ENCODE data around the gene PLA1A.

Gene PLA1A

DNA sequence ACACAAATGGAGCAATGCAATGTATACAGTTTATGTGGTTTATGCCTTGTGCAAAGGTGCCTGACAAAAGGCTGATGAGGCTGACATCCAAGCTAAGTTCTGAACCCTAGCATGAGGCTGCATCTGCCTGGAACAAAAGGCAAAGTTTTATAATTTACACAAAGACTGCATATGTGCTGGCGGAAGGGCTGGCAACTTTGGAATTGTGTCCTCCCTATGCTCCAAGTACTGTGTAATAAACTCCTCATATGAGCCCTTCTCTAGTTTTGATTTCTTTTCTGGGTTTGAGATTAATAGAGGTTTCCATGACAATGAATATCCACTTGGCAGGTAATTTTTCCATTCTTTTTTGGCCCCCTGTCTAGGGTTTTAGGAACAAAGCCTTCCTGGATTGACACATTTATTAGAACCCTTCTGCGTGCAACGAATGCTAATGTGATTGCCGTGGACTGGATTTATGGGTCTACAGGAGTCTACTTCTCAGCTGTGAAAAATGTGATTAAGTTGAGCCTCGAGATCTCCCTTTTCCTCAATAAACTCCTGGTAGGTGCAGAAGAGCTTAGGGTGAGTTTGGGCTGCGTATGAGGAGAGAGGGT is 10.8 kb downstream of the PLA1A start:
- Histone ChIP-seq H3K36me3 (ENCODE audit: control insufficient read depth, insufficient read depth, low read length) (no peaks in the 10 kb centered on the region), H3K27ac (ENCODE audit: low read depth, low read length, severe bottlenecking) (no peak overlapping the region), H3K4me1 (ENCODE audit: control insufficient read depth, insufficient read depth, low read length, poor library complexity, severe bottlenecking) (no peaks in the 10 kb centered on the region), H3K4me3 (ENCODE audit: extremely low read depth, insufficient read depth, low read length, poor library complexity, severe bottlenecking) (no peak overlapping the region), H3K9me3 (ENCODE audit: control insufficient read depth, low read length) (no peaks in the 10 kb centered on the region)
- 90 to 100% methylated on average over 2 to 4 of the region's 6 CpGs for WGBS, 2 experiments (ENCODE audit: insufficient coverage in 2 of 2)

DNA sequence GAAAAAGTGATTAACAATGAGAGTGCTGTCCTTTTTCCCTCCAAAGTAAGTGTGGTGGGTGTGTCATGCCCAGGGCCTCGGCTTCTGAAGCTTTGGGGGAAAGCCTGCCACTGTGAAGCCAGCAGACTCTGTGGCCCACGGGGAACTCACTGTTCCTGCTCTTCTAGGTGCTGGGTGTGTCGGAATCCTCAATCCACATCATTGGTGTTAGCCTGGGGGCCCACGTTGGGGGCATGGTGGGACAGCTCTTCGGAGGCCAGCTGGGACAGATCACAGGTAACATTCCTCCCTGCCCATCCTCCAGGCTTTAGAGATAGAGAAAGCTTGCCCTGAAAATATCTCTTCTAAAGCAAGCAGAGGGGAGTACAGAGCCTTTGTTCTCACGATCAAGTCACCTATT is 11.6 kb downstream of the PLA1A start:
- WGBS, 2 experiments (ENCODE audit: insufficient coverage in 2 of 2): 71 to 78% methylated on average over 4 to 5 of the region's 6 CpGs
- H3K27ac ChIP-seq (ENCODE audit: low read depth, low read length, severe bottlenecking): no peak overlapping the region
- no peaks in the 10 kb centered on the region for H3K36me3 ChIP-seq (ENCODE audit: control insufficient read depth, insufficient read depth, low read length)
- H3K4me3 ChIP-seq (ENCODE audit: extremely low read depth, insufficient read depth, low read length, poor library complexity, severe bottlenecking): no peak overlapping the region
- no peaks in the 10 kb centered on the region for H3K9me3 ChIP-seq (ENCODE audit: control insufficient read depth, low read length)
- no peaks in the 10 kb centered on the region for H3K4me1 ChIP-seq (ENCODE audit: control insufficient read depth, insufficient read depth, low read length, poor library complexity, severe bottlenecking)

DNA sequence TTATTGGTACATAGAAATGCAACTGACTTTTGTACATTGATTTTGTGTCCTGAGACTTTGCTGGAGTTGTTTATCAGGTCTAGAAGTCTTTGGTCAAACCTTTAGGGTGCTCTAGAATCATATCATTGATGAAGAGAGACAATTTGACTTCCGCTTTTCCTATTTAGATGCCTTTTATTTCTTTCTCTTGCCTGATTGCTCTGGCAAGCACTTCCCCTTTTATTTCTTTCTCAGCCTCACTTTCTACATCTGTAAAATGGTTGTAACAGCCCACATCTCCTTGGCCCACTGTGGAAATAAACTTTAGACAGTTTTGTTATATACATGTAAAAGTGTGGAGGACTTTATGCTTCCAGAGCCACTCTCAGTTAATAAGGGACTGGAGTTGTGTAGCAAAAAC is 14.0 kb downstream of the PLA1A start:
- WGBS, 2 experiments (ENCODE audit: insufficient coverage in 2 of 2): 86% methylated on average over 1 of the region's 1 CpG; no CpG with 5 or more reads in 1 of the 2 experiments
- Histone ChIP-seq H3K27ac (ENCODE audit: low read depth, low read length, severe bottlenecking) (no peak overlapping the region), H3K4me3 (ENCODE audit: extremely low read depth, insufficient read depth, low read length, poor library complexity, severe bottlenecking) (no peak overlapping the region), H3K4me1 (ENCODE audit: control insufficient read depth, insufficient read depth, low read length, poor library complexity, severe bottlenecking) (no peaks in the 10 kb centered on the region), H3K36me3 (ENCODE audit: control insufficient read depth, insufficient read depth, low read length) (no peaks in the 10 kb centered on the region), H3K9me3 (ENCODE audit: control insufficient read depth, low read length) (no peaks in the 10 kb centered on the region)

DNA sequence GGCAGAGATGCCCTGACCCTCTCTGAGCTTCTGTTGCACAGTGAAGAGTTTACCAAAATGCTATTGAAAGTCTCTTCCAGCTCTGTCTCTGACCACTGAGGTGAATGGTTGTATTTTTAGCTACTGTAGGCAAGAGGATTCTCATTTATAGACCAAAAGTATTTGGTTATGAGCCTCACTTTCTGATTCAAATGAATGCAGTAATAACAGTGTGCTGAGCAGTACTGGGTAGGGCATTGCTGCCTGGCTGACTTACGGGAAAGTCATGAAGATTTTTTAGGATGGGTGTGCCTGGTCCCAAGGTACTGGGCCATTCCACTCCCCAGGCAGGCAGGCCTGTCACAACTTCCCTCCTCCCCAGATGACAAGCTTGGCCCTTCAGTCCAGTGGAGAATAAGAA is 15.5 kb downstream of the PLA1A start:
- 100% methylated on average over 1 of the region's 1 CpG; no CpG with 5 or more reads in 1 of the 2 experiments for WGBS, 2 experiments (ENCODE audit: insufficient coverage in 2 of 2)
- no peaks in the 10 kb centered on the region for H3K36me3 ChIP-seq (ENCODE audit: control insufficient read depth, insufficient read depth, low read length)
- H3K4me1 ChIP-seq (ENCODE audit: control insufficient read depth, insufficient read depth, low read length, poor library complexity, severe bottlenecking): no peaks in the 10 kb centered on the region
- H3K27ac ChIP-seq (ENCODE audit: low read depth, low read length, severe bottlenecking): no peak overlapping the region
- no peaks in the 10 kb centered on the region for H3K9me3 ChIP-seq (ENCODE audit: control insufficient read depth, low read length)
- no peak overlapping the region for H3K4me3 ChIP-seq (ENCODE audit: extremely low read depth, insufficient read depth, low read length, poor library complexity, severe bottlenecking)

DNA sequence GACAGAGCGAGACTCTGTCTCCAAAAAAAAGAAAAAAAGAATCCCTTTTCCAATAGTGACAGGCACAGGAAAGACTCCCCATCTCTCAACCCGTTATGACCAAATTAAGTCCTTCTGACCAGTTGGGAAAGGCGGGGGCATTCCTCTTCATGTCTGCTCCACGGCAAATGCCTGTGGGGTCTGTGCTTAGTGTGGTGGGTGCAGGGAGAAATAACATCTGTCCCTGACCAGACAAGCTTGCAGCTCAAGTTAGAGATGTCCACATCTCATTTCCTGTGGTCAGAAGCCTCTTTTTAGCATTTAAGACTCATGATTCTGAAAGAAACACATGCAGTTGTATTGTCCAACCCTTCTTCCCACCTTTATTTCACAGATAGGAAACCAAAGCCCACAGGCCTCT is 16.2 kb downstream of the PLA1A start:
- Histone ChIP-seq H3K27ac (ENCODE audit: low read depth, low read length, severe bottlenecking) (no peak overlapping the region), H3K4me1 (ENCODE audit: control insufficient read depth, insufficient read depth, low read length, poor library complexity, severe bottlenecking) (no peaks in the 10 kb centered on the region)
- 93% methylated on average over 3 of the region's 4 CpGs; no CpG with 5 or more reads in 1 of the 2 experiments for WGBS, 2 experiments (ENCODE audit: insufficient coverage in 2 of 2)

DNA sequence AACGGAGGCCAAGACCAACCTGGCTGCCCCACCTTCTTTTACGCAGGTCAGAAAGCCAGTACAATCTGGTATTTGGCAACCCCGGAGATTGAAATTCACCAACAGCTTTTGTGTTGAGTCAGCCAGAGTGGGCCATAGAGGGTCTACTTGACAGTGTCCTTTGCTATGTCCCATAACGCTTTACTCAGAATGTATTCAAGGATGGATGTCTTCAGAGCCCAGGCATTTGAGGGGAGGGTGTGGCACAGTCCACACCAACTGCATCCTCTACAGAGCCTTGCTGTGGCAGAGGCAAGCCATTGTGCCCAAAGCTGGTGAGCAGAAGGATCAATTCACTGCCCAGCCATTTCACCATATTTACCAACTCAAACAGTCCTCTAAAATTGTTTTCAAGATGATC is 18.4 kb downstream of the PLA1A start:
- WGBS, 2 experiments (ENCODE audit: insufficient coverage in 2 of 2): 67 to 75% methylated on average over 3 to 4 of the region's 4 CpGs

More for the DNA sequence above, 16.2 kb downstream of the PLA1A start:
- no peak overlapping the region for H3K4me3 ChIP-seq (ENCODE audit: extremely low read depth, insufficient read depth, low read length, poor library complexity, severe bottlenecking)
- no peaks in the 10 kb centered on the region for H3K9me3 ChIP-seq (ENCODE audit: control insufficient read depth, low read length)
- no peaks in the 10 kb centered on the region for H3K36me3 ChIP-seq (ENCODE audit: control insufficient read depth, insufficient read depth, low read length)

DNA sequence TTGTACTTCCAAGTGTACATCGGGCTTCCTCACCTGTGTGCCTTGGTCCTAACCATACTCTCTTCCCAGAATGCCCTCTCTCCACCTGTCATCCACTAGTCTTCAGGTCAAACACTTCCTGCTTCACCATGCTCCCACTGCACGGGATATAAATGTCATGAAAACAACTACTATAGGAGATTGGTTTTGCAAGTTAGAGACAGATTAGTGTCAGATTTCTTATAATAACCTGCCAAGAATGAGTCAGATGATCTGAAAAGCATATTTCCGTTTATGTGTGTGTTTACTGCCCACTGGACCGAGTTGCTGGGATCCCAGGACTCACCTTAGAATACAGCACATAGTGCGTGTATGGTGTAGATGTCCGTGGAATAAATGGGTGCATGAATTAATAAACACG is 21.4 kb downstream of the PLA1A start:
- H3K27ac ChIP-seq (ENCODE audit: low read depth, low read length, severe bottlenecking): no peak overlapping the region
- H3K4me1 ChIP-seq (ENCODE audit: control insufficient read depth, insufficient read depth, low read length, poor library complexity, severe bottlenecking): no peaks in the 10 kb centered on the region
- H3K4me3 ChIP-seq (ENCODE audit: extremely low read depth, insufficient read depth, low read length, poor library complexity, severe bottlenecking): no peak overlapping the region
- H3K36me3 ChIP-seq (ENCODE audit: control insufficient read depth, insufficient read depth, low read length): no peaks in the 10 kb centered on the region
- WGBS, 2 experiments (ENCODE audit: insufficient coverage in 2 of 2): 81 to 83% methylated on average over 2 to 4 of the region's 7 CpGs
- no peaks in the 10 kb centered on the region for H3K9me3 ChIP-seq (ENCODE audit: control insufficient read depth, low read length)

More for the DNA sequence above, 18.4 kb downstream of the PLA1A start:
- H3K9me3 ChIP-seq (ENCODE audit: control insufficient read depth, low read length): no peaks in the 10 kb centered on the region
- no peaks in the 10 kb centered on the region for H3K4me1 ChIP-seq (ENCODE audit: control insufficient read depth, insufficient read depth, low read length, poor library complexity, severe bottlenecking)
- H3K36me3 ChIP-seq (ENCODE audit: control insufficient read depth, insufficient read depth, low read length): no peaks in the 10 kb centered on the region
- H3K27ac ChIP-seq (ENCODE audit: low read depth, low read length, severe bottlenecking): no peak overlapping the region
- no peak overlapping the region for H3K4me3 ChIP-seq (ENCODE audit: extremely low read depth, insufficient read depth, low read length, poor library complexity, severe bottlenecking)

DNA sequence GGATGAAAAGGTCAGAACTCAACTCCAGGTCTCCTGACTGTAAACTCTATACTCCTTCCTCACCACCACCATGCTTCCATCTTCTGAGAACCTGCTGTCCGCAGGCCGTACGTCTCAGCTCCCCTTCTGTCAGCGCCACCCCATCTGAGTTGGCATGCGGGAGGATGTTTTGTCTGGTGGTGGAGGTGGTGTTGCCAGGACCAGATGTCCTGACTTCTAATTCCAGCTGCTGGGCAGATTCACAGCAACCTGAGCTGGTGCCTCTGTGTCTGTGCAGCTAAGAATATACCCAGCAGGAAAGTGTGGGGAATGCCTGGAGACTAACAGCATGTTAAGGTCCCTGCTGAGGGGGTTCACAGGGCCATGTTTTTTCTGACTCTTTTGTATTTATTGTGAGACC is 23.2 kb downstream of the PLA1A start:
- no peak overlapping the region for H3K4me3 ChIP-seq (ENCODE audit: extremely low read depth, insufficient read depth, low read length, poor library complexity, severe bottlenecking)
- H3K9me3 ChIP-seq (ENCODE audit: control insufficient read depth, low read length): no peaks in the 10 kb centered on the region
- H3K4me1 ChIP-seq (ENCODE audit: control insufficient read depth, insufficient read depth, low read length, poor library complexity, severe bottlenecking): peaks cover 6% of the 10 kb centered on the region
- H3K36me3 ChIP-seq (ENCODE audit: control insufficient read depth, insufficient read depth, low read length): no peaks in the 10 kb centered on the region
- WGBS, 2 experiments (ENCODE audit: insufficient coverage in 2 of 2): 100% methylated on average over 1 of the region's 5 CpGs; no CpG with 5 or more reads in 1 of the 2 experiments
- H3K27ac ChIP-seq (ENCODE audit: low read depth, low read length, severe bottlenecking): no peak overlapping the region

DNA sequence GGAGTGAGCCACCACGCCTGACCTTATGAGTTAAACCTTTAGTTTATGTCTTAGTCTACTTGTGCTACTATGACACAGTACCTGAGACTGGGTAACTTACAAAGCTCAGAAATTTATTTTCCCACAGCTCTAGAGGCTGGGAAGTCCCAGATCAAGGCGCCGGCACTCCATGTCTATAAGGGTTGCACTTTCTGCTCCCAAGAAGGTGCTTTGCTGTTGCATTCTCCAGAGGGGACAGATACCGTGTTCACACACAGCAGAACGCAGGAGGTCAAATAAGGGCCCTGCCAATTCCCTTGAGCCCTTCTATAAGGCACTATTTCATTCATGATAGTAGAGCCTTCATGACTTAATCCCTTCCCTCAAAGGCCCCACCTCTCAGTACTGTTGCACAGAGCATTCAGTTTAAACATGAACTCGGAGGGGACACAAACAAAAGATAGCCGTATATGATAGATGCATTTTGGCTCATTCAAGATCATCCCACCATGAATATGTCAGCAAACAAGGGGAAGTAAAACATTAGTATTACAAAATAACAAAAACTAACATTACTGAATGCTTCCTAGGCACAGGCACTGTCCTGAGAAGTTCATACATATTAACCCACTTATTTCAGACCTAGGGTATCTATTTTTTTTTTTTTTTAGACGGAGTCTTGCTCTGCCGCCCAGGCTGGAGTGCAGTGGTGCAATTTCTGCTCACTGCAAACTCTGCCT is 26.5 kb downstream of the PLA1A start:
- 96 to 97% methylated on average over 4 to 6 of the region's 9 CpGs for WGBS, 2 experiments (ENCODE audit: insufficient coverage in 2 of 2)
- H3K36me3 ChIP-seq (ENCODE audit: control insufficient read depth, insufficient read depth, low read length): no peaks in the 10 kb centered on the region
- H3K27ac ChIP-seq (ENCODE audit: low read depth, low read length, severe bottlenecking): no peak overlapping the region
- no peak overlapping the region for H3K4me3 ChIP-seq (ENCODE audit: extremely low read depth, insufficient read depth, low read length, poor library complexity, severe bottlenecking)
- H3K4me1 ChIP-seq (ENCODE audit: control insufficient read depth, insufficient read depth, low read length, poor library complexity, severe bottlenecking): peaks cover 12% of the 10 kb centered on the region
- no peaks in the 10 kb centered on the region for H3K9me3 ChIP-seq (ENCODE audit: control insufficient read depth, low read length)

DNA sequence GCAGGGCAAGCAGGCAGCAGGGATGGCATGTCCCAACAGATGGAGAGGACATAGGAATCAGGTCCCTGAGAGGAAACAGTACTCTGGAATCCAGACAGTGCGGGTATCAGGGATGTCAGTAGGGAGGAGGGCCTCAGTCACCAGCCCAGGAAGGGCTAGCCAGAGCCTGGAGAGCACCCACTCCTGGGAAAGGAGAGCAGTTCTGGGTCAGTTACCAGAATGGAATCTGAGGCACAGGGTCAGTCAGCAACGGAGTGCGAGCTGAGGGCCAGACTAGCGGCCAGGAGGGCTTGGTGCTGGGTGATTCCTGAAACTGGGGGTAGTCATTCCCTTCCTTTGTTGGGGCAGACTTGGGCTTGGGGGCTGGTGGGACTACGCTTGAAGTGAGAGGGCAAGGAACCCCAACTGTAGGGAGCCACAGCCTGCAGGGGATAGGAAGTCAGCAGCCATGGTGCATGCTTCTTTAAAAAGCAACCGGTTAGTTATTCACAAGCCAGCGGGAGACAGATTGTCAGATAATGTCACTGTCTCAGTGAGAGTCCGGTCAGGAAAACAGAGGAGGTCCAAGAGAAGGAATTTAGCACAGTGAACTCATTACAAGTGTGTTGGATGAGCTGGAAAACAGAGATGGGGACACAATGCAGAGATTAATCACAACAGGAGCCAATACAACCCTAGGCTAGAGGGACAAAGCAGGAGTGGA is 27.9 kb downstream of the PLA1A start:
- Histone ChIP-seq H3K27ac (ENCODE audit: low read depth, low read length, severe bottlenecking) (no peak overlapping the region), H3K4me3 (ENCODE audit: extremely low read depth, insufficient read depth, low read length, poor library complexity, severe bottlenecking) (no peak overlapping the region), H3K36me3 (ENCODE audit: control insufficient read depth, insufficient read depth, low read length) (no peaks in the 10 kb centered on the region), H3K4me1 (ENCODE audit: control insufficient read depth, insufficient read depth, low read length, poor library complexity, severe bottlenecking) (peaks cover 12% of the 10 kb centered on the region), H3K9me3 (ENCODE audit: control insufficient read depth, low read length) (no peaks in the 10 kb centered on the region)
- 48 to 52% methylated on average over 6 to 8 of the region's 8 CpGs for WGBS, 2 experiments (ENCODE audit: insufficient coverage in 2 of 2)
